WTC11 (cell line): ENCODE measurements around the gene KLRB1. TPM values are rescaled to one million over a fixed set of nuclear protein-coding genes. Genes with fewer than 3 reads are reported as not detected.
"Not testable (repeated sequence)": the region's sequence is repeated elsewhere in the genome, so short reads cannot be mapped to it uniquely, and the experiment has no call there.

Source experiments
- ATAC-seq: fragments of 200-7000 bp; cut with Tn5 transposase; 2 replicates; pipeline ENCODE4 v1.10.0; 2021; ENCODE audit warnings: mild to moderate bottlenecking, moderate library complexity
- CTCF ChIA-PET: fragments of 300-600 bp; sonication (Branson Sonifier 250); formaldehyde crosslinking; loops from one replicate; lab custom pipeline; 2021; ENCODE audit warnings: antibody characterized with exemption; lab: Charles Lee
- POLR2A ChIA-PET: fragments of 350-600 bp; sonication (Branson Sonifier 250); formaldehyde crosslinking; loops from one replicate; lab custom pipeline; 2021; ENCODE audit warnings: antibody characterized with exemption; lab: Charles Lee
- DNase-seq: peaks from one replicate; pipeline ENCODE4 v3.0.0; 2021; ENCODE audit warnings: low spot score
- H3K27ac Mint-ChIP-seq: 2 replicates; pipeline ENCODE4 v1.8.0; 2021; ENCODE audit warnings: mixed read lengths
- H3K27me3 Mint-ChIP-seq: 2 replicates; pipeline ENCODE4 v1.8.0; 2021; ENCODE audit warnings: low read depth, mild to moderate bottlenecking, moderate library complexity, mixed read lengths
- H3K36me3 Mint-ChIP-seq: 2 replicates; pipeline ENCODE4 v1.8.0; 2021; ENCODE audit warnings: mixed read lengths
- H3K4me1 Mint-ChIP-seq: 2 replicates; pipeline ENCODE4 v1.8.0; 2022; ENCODE audit warnings: mixed read lengths
- H3K4me3 Mint-ChIP-seq: 2 replicates; pipeline ENCODE4 v1.8.0; 2021; ENCODE audit warnings: mild to moderate bottlenecking, moderate library complexity, mixed read lengths
- H3K9me3 Mint-ChIP-seq: 2 replicates; pipeline ENCODE4 v1.8.0; 2021; ENCODE audit warnings: mixed read lengths
- total RNA-seq: library from RNA; stranded (reverse); gene quantifications from 3 replicates; pipeline ENCODE4 v1.2.3, GENCODE V29; 2021

KLRB1 gene
- total RNA-seq, 1 experiment from 2014 or later: not detected

GRCh38 chr12:9564418-9564817 lies 43.3 kb downstream of the KLRB1 start:
- H3K27me3 Mint-ChIP-seq, ATAC-seq, DNase-seq, H3K9me3 Mint-ChIP-seq, CTCF ChIA-PET, POLR2A ChIA-PET, H3K27ac Mint-ChIP-seq, H3K4me3 Mint-ChIP-seq, H3K4me1 Mint-ChIP-seq, H3K36me3 Mint-ChIP-seq: not testable (repeated sequence)

DNA sequence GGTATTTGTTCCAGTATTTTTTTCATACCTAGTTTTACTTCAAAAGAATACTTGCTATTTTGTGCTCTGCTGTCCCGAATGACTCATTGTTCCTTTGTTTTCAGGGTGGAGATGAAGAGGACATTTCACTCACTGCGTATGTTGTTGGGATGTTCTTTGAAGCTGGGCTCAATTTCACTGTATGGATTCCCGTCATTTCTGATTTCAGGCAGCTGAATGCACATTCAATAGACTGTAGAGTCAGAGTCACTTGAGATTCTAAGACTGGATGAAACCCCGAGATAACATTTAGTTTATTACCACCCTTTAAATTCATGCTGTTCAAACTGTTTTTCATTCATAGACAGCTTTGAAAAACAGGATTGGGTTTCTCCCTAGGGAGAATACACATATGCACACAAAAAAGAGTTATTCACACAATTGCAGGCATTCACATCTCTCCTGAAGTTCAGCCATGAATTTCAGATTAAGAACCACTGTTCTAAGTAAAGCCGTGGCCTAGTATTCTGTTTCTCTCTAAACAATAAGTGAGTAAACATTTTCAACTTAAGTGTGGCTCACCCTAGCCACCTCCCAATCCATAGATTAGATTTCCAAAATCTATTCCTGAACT lies 44.8 kb downstream of the KLRB1 start:
- POLR2A ChIA-PET, H3K27me3 Mint-ChIP-seq, H3K4me3 Mint-ChIP-seq, H3K4me1 Mint-ChIP-seq, H3K36me3 Mint-ChIP-seq, DNase-seq, CTCF ChIA-PET, ATAC-seq, H3K9me3 Mint-ChIP-seq, H3K27ac Mint-ChIP-seq: not testable (repeated sequence)

DNA sequence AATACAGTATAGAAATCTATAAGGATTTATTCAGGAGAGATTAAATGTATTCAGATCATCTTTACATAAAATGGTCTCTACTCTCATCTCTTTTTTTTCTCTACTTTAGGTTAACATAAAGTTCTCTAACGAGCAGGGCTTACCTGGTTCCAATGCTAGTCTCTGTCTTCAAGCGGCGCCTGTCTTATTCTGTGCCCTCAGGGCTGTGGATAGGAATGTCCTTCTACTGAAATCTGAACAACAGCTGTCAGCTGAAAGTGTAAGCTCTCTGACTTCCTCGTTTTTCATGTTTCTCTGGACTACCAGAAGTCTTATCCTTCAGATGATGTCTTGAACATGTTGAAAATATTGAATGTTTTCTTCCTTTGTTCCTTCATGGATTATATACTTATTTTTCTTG lies 62.2 kb downstream of the KLRB1 start:
- CTCF ChIA-PET, H3K4me3 Mint-ChIP-seq, ATAC-seq, H3K27ac Mint-ChIP-seq, DNase-seq, H3K36me3 Mint-ChIP-seq, POLR2A ChIA-PET, H3K4me1 Mint-ChIP-seq, H3K9me3 Mint-ChIP-seq, H3K27me3 Mint-ChIP-seq: not testable (repeated sequence)

Other genes with a start within 250 kb of the KLRB1 start
- 6.2 to 9.8 TPM (median 7.1 TPM) in 3 replicates for gene CLEC2D, start 61.8 kb upstream of the KLRB1 start, total RNA-seq
- gene CLECL1, start 125.2 kb upstream of the KLRB1 start, total RNA-seq: not detected in 3 replicates
- gene CD69, start 153.0 kb upstream of the KLRB1 start, total RNA-seq: 0.34 to 0.60 TPM (median 0.42 TPM) in 3 replicates
- not detected in 3 replicates for gene KLRF1, start 219.6 kb upstream of the KLRB1 start, total RNA-seq